Loucy (cell line): ENCODE measurements around the gene HOXA9.

ENCODE experiments used
- CTCF ChIP-seq: fragments of 200-600 bp; sonication (generic); conservative IDR thresholded peaks from 2 replicates; pipeline ENCODE4 v1.5.1; 2014; ENCODE audit warnings: mild to moderate bottlenecking, antibody characterized with exemption, low read length
- EZH2phosphoT487 ChIP-seq: fragments of 200-600 bp; IDR thresholded peaks from 2 replicates; pipeline ENCODE4 v1.6.1; 2018; ENCODE audit warnings: antibody characterized with exemption, mild to moderate bottlenecking, moderate library complexity, borderline replicate concordance

GRCh38 chr7:27144781-27145164, 20.6 kb downstream of the HOXA9 start:
- TF ChIP-seq CTCF (no peak), EZH2phosphoT487 (no peak)
